Cardiac fibroblast (primary cell): Measurements from ENCODE around the gene KANK3.
"Not testable (repeated sequence)": the region's sequence is repeated elsewhere in the genome, so short reads cannot be mapped to it uniquely, and the experiment has no call there.

ENCODE experiments used
- DNase-seq, 2 donors: peaks; one replicate each; pipeline versions ENCODE4 v3.0.0 to v3.0.0-alpha.2; 2010; ENCODE audit warnings: low read depth in 2 of 2
- H3K4me3 ChIP-seq, 2 donors: replicated peaks in 1 of 2; 1 replicate in 1 of 2; 2 replicates in 1 of 2; pipeline ENCODE4 v1.5.1; 2011; ENCODE audit warnings: low read depth in 2 of 2, low read length in 2 of 2, mild to moderate bottlenecking in 2 of 2, moderate library complexity in 1 of 2
- TF ChIP-seq, protein P1 (sequence below): IDR thresholded peaks from one replicate; pipeline ENCODE4 v1.5.1; 2011; ENCODE audit warnings: low read depth, mild to moderate bottlenecking, low read length, inconsistent platforms

Gene KANK3

DNA sequence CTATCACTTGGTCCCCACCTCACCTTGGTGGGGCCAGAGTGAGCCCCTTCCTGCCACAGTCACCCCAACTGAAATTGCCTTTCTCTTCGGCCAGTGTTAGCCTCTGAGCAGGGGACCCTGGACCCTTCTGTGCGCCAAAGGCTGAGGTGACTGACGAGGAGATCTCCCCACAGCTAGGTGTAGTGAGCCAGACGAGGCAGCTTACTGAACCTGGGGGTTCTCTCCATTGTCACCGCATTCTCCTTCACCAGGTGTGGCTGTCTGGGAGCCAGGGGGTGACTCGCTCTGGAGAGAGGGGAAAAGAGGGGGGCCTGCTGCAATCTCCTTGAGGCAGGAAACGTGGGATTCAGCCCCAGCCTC lies 20.4 kb downstream of the KANK3 start:
- no peak for DNase-seq
- H3K4me3 ChIP-seq = peak overlapping the region; percentile 98 to 99
- TF ChIP-seq, protein P1, sequence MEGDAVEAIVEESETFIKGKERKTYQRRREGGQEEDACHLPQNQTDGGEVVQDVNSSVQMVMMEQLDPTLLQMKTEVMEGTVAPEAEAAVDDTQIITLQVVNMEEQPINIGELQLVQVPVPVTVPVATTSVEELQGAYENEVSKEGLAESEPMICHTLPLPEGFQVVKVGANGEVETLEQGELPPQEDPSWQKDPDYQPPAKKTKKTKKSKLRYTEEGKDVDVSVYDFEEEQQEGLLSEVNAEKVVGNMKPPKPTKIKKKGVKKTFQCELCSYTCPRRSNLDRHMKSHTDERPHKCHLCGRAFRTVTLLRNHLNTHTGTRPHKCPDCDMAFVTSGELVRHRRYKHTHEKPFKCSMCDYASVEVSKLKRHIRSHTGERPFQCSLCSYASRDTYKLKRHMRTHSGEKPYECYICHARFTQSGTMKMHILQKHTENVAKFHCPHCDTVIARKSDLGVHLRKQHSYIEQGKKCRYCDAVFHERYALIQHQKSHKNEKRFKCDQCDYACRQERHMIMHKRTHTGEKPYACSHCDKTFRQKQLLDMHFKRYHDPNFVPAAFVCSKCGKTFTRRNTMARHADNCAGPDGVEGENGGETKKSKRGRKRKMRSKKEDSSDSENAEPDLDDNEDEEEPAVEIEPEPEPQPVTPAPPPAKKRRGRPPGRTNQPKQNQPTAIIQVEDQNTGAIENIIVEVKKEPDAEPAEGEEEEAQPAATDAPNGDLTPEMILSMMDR = no peak

DNA sequence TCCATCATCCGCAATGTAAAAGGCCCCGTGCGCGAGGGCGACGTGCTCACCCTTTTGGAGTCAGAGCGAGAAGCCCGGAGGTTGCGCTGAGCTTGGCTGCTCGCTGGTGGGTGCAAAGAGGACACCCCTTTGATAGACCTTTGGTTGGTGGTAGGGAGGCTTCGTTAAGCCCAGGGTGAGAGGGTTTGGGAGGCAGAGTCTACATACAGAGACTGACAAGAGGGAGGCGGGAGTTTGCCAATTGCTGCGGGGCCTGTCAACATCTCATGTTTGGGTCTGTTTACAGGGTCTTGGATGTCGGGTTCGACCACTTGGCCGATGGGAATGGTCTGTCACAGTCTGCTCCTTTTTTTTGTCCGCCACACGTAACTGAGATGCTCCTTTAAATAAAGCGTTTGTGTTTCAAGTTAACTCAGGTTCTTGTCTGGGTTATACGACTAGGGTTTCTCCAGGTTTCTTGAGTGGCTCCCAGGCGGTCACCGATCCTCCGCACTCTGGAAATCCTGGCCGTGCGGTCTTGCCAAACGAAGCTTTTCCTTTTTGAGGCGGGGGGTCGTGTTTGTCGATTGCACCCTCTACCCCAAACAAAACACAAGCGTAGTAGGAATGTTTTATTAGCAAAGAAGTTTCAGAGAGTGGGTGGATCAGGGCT lies 20.9 kb downstream of the KANK3 start:
- peak in 1 of 2 donors; percentile 20 for DNase-seq
- H3K4me3 ChIP-seq = peak overlapping the region; percentile 98 to 99
- TF ChIP-seq, protein P1 = no peak

DNA sequence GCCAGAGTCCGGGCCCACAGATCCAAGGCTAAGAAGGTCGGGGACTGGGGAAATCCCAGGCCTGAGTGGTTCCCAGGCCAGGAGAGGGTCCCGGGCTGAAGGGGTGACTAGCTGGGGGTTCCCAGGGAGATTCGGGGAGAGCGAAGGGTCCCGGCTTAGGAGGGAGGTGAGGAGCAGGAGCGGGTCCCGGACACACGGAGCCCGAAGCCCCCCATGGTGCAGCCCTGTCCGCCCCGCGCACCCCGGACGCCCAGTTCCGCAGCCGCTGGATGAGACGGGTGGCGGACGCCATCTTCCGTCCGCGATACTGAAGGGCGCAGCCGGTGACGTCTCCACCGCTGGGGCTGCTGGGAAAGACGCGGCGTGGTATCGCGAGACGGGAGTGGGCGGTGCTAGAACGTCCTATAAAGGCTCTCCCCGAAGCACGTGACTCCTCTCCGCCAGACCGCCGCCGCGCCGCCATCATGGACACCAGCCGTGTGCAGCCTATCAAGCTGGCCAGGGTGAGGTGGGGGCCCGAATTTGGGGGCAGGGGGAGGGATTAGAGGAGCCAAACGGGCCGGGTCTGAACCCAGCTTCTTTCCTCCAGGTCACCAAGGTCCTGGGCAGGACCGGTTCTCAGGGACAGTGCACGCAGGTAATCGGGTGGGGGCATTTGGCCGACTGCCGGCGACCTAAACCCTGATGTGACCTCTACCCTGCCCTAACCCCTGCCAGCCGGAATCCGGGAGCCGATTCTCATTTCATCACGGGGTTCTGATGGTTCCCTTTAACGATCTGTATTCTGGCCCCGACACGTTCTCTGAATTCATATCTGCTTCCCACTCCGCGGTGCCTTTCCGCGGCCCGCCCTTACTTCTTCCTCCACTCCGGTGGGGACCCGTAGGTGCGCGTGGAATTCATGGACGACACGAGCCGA lies 21.7 kb downstream of the KANK3 start, which contains the start of the genes NDUFA7 and RPS28:
Gene NDUFA7, minus strand, starts transcription at position 309 of the 919 bp plus-strand sequence. Its CDS starts 17 bp downstream, at position 292.
Gene RPS28, plus strand, starts transcription at position 430 of the 919 bp plus-strand sequence. Its CDS starts 35 bp downstream, at position 465.
- DNase-seq = peak; percentile 97 to 98
- peak within 1 kb of the TSS; percentile 98 to 99 for H3K4me3 ChIP-seq
- TF ChIP-seq, protein P1 = no peak

DNA sequence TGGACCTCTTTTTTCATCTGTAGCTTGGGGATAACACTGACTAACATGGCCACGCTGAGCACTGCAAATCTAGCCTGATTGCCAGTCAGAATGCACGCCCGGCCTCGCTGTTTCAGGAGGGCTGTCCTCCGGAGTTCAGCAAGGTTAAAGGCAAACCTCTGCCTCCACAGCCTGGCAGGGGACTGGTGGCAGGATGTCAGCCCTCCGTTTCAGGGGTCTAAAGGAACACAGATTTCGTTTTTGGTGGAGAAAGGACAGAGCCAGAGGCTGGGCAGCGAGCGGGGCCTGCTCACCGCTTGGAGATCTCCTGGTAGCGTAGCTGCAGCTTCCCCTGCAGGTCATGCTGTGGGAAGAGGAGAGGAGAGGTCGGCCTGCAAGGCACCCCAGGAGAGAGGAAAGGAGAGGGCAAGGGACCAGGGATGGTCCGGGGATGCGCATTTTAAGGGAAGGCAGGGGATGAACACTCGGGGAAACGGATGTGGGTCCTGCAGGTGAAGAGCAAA lies 22.4 kb downstream of the KANK3 start:
- TF ChIP-seq, protein P1 = no peak
- DNase-seq = peak in 1 of 2 donors; percentile 26
- H3K4me3 ChIP-seq = peak overlapping the region; percentile 98 to 99

DNA sequence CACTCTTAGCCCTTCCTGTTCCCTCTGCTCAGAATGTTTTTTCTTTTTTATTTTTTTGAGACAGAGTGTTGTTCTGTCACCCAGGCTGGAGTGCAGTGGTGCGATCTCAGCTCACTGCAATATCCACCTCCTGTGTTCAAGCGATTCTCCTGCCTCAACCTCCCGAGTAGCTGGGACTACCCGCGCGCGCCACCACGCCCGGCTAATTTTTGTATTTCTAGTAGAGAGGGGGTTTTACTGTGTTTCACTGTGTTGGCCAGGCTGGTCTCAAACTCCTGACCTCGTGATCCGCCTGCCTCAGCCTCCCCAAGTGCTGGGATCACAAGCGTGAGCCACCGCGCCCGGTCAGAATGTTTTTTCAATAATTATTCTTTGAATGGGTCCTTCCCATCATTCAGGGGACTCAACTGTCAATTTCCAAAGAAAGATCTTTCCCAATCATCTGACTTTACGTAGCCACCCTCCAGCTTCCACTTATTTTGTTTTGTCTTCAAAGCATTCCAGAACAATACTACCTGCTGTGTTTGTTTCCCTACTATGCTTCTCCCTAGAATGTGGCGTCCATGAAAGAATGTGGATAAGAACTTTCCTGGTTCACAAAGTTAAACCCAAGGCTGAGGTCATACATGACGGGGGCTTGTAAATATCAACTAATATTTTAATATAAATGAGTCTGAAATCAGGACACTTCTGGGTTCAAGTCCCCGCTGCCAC lies 23.1 kb downstream of the KANK3 start:
- no peak for DNase-seq
- H3K4me3 ChIP-seq = peak overlapping the region; percentile 98 to 99
- TF ChIP-seq, protein P1 = no peak

DNA sequence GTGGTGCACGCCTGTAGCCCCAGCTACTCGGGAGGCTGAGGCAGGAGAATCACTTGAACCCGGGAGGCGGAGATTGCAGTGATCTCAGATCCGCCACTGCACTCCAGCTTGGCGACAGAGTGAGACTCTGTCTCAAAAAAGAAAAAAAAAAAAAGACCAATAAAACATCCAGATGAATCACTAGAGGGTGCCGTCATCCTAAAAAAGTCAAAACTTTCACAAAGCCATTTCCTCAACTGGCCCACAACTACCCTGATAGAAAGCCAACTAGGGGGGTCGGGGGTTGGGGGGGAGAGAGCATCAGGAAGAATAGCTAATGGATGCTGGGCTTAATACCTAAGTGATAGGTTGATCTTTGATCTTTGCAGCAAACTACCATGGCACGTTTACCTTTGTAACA lies 24.2 kb downstream of the KANK3 start:
- peak in 1 of 2 donors; percentile 34 for DNase-seq
- not testable (repeated sequence) for H3K4me3 ChIP-seq
